Fibroblast of villous mesenchyme (primary cell): ENCODE data around the gene USF1. TPM values are rescaled to one million over a fixed set of nuclear protein-coding genes. Genes with fewer than 3 reads are reported as not detected.

ENCODE experiments used
- DNase-seq: peaks from one replicate; pipeline ENCODE4 v3.0.0-alpha.2; 2010; ENCODE audit warnings: low read depth
- H3K4me3 ChIP-seq: 2 replicates; pipeline ENCODE4 v1.5.1; 2011; ENCODE audit warnings: low read depth, mild to moderate bottlenecking, low read length
- CTCF ChIP-seq: IDR thresholded peaks from 2 replicates; pipeline ENCODE4 v1.5.1; 2012; ENCODE audit warnings: low read depth, mild to moderate bottlenecking, low read length; ENCODE audit not compliant: insufficient read depth
- total RNA-seq: library from RNA; depleted of rRNA; stranded (reverse); fragments of >200 nt; gene quantifications from 2 replicates; pipeline ENCODE4 v1.2.3, GENCODE V29; 2012

Gene USF1
- total RNA-seq: 52.5 and 62.2 TPM in 2 replicates

GRCh38 chr1:161045736-161046604, at the start of gene USF1:
Gene USF1 (minus strand): TSS chr1:161045977. CDS start chr1:161043275, 2,702 bp downstream.
- DNase-seq: peak; percentile 97
- TF ChIP-seq CTCF: no peak
- peak within 1 kb of the TSS; percentile 96 for H3K4me3 ChIP-seq

- no peak overlapping the region for H3K4me3 ChIP-seq
- no peak for DNase-seq
- no peak for TF ChIP-seq CTCF
These were observed 49.5 kb upstream of the USF1 start for GRCh38 chr1:161095230-161095629.

GRCh38 chr1:161094481-161094880, 48.7 kb upstream of the USF1 start:
- no peak overlapping the region for H3K4me3 ChIP-seq
- no peak for DNase-seq
- no peak for TF ChIP-seq CTCF

GRCh38 chr1:161092621-161093028, 46.8 kb upstream of the USF1 start:
- TF ChIP-seq CTCF: no peak
- no peak overlapping the region for H3K4me3 ChIP-seq
- DNase-seq: no peak

- no peak overlapping the region for H3K4me3 ChIP-seq
- no peak for DNase-seq
- TF ChIP-seq CTCF: no peak
These were observed 46.2 kb upstream of the USF1 start for GRCh38 chr1:161091796-161092507.

GRCh38 chr1:161091093-161091492, 45.3 kb upstream of the USF1 start:
- no peak for TF ChIP-seq CTCF
- no peak for DNase-seq
- no peak overlapping the region for H3K4me3 ChIP-seq
